IMR-90 (cell line): ENCODE data around the gene LTB4R. TPM values are rescaled to one million over a fixed set of nuclear protein-coding genes. Genes with fewer than 3 reads are reported as not detected.

Experiments
- ATAC-seq: fragments of 200-7000 bp; cut with Tn5 transposase; 2 replicates; pipeline ENCODE4 v1.9.1; 2020; ENCODE audit warnings: low read depth, mild to moderate bottlenecking, moderate library complexity
- BruUV-seq: library from RNA; stranded (reverse); fragments of 400-500 nt; replicated peaks from 2 replicates; lab custom pipeline; 2021; lab: Mats Ljungman, UMichigan
- CTCF ChIA-PET: fragments of 300-600 bp; formaldehyde crosslinking; extraction: SDS; loops from one replicate; lab custom pipeline; 2021; ENCODE audit warnings: antibody characterized with exemption; lab: Yijun Ruan, JAX
- POLR2A ChIA-PET: fragments of 300-600 bp; sonication (Branson Sonifier 250); formaldehyde crosslinking; loops from one replicate; lab custom pipeline; 2022; ENCODE audit warnings: antibody characterized with exemption; ENCODE audit not compliant: unreplicated experiment; lab: Charles Lee
- DNase-seq: peaks from one replicate; pipeline ENCODE4 v3.0.0; 2013
- H2AFZ ChIP-seq: replicated peaks from 2 replicates; pipeline ENCODE3; 2013; ENCODE audit warnings: low read length, mild to moderate bottlenecking; ENCODE audit not compliant: poor library complexity
- H2AK5ac ChIP-seq: 2 replicates; pipeline ENCODE4 v1.6.1; 2013; ENCODE audit warnings: low read depth, low read length, inconsistent platforms
- H2AK9ac ChIP-seq: replicated peaks from 2 replicates; pipeline ENCODE3; 2013; ENCODE audit warnings: mild to moderate bottlenecking, low read depth, low read length, moderate library complexity; ENCODE audit not compliant: poor library complexity
- H2BK120ac ChIP-seq: 2 replicates; pipeline ENCODE4 v1.6.1; 2013; ENCODE audit warnings: low read depth, low read length, inconsistent platforms
- H2BK15ac ChIP-seq: 3 replicates; pipeline ENCODE4 v1.6.1; 2013; ENCODE audit warnings: low read depth, low read length, inconsistent platforms
- H2BK20ac ChIP-seq: 2 replicates; pipeline ENCODE4 v1.6.1; 2013; ENCODE audit warnings: low read depth, mild to moderate bottlenecking, inconsistent platforms, low read length, moderate library complexity
- H2BK5ac ChIP-seq: 2 replicates; pipeline ENCODE4 v1.6.1; 2013; ENCODE audit warnings: mild to moderate bottlenecking, low read depth, low read length, inconsistent platforms; ENCODE audit not compliant: poor library complexity, severe bottlenecking
- H3K14ac ChIP-seq: replicated peaks from 2 replicates; pipeline ENCODE4 v1.6.1; 2013; ENCODE audit warnings: low read depth, low read length, inconsistent platforms
- H3K18ac ChIP-seq: 2 replicates; pipeline ENCODE4 v1.6.1; 2013; ENCODE audit warnings: low read depth, low read length, control low read depth
- H3K23ac ChIP-seq: 2 replicates; pipeline ENCODE4 v1.6.1; 2013; ENCODE audit warnings: low read depth, low read length, inconsistent platforms
- H3K27ac ChIP-seq: 2 replicates; pipeline ENCODE4 v1.5.1; 2013; ENCODE audit warnings: mild to moderate bottlenecking, control low read depth, low read length; ENCODE audit not compliant: insufficient read depth
- H3K27me3 ChIP-seq: 2 replicates; pipeline ENCODE4 v1.6.1; 2013; ENCODE audit warnings: low read length; ENCODE audit not compliant: control insufficient read depth, insufficient read depth
- H3K36me3 ChIP-seq: 2 replicates; pipeline ENCODE4 v1.6.1; 2013; ENCODE audit warnings: low read length, mixed read lengths; ENCODE audit not compliant: control insufficient read depth, insufficient read depth
- H3K4ac ChIP-seq: 2 replicates; pipeline ENCODE4 v1.6.1; 2013; ENCODE audit warnings: low read depth, low read length, inconsistent platforms
- H3K4me1 ChIP-seq: 2 replicates; pipeline ENCODE4 v1.6.1; 2013; ENCODE audit warnings: low read length, mixed read lengths; ENCODE audit not compliant: control insufficient read depth, insufficient read depth
- H3K4me2 ChIP-seq: 2 replicates; pipeline ENCODE4 v1.6.1; 2013; ENCODE audit warnings: low read depth, mild to moderate bottlenecking, control low read depth, low read length, moderate library complexity
- H3K4me3 ChIP-seq: 2 replicates; pipeline ENCODE4 v1.5.1; 2013; ENCODE audit warnings: low read depth, mild to moderate bottlenecking, control low read depth, low read length, moderate library complexity; ENCODE audit not compliant: insufficient read depth
- H3K56ac ChIP-seq: 2 replicates; pipeline ENCODE4 v1.6.1; 2013; ENCODE audit warnings: low read length, inconsistent platforms; ENCODE audit not compliant: insufficient read depth; ENCODE audit errors: extremely low read depth
- H3K79me1 ChIP-seq, 2 experiments: 2 replicates each; pipeline ENCODE4 v1.6.1; 2013; ENCODE audit warnings: low read length in 2 of 2, inconsistent platforms in 1 of 2, low read depth in 1 of 2
- H3K9ac ChIP-seq: 2 replicates; pipeline ENCODE4 v1.6.1; 2013; ENCODE audit warnings: low read depth, low read length, control low read depth
- H3K9me1 ChIP-seq: 2 replicates; pipeline ENCODE4 v1.6.1; 2013; ENCODE audit warnings: low read length, inconsistent platforms; ENCODE audit not compliant: insufficient read depth
- H3K9me3 ChIP-seq: 2 replicates; pipeline ENCODE4 v1.6.1; 2013; ENCODE audit warnings: low read length; ENCODE audit not compliant: control insufficient read depth, insufficient read depth
- H4K20me1 ChIP-seq: 2 replicates; pipeline ENCODE4 v1.6.1; 2013; ENCODE audit warnings: low read length, inconsistent platforms; ENCODE audit not compliant: insufficient read depth
- H4K5ac ChIP-seq: 2 replicates; pipeline ENCODE4 v1.6.1; 2013; ENCODE audit warnings: mild to moderate bottlenecking, low read depth, low read length, control low read depth
- H4K8ac ChIP-seq, 2 experiments: 2 replicates each; pipeline ENCODE4 v1.6.1; 2013; ENCODE audit warnings: low read depth in 2 of 2, low read length in 2 of 2, control low read depth in 1 of 2, inconsistent platforms in 1 of 2
- H4K91ac ChIP-seq: 2 replicates; pipeline ENCODE4 v1.6.1; 2013; ENCODE audit warnings: low read depth, low read length, inconsistent platforms; ENCODE audit not compliant: insufficient read depth
- BHLHE40 ChIP-seq: fragments of 150-350 bp; IDR thresholded peaks from 2 replicates; pipeline ENCODE4 v1.6.1; 2016; ENCODE audit warnings: mild to moderate bottlenecking, low read depth, low read length
- CEBPB ChIP-seq: IDR thresholded peaks from 2 replicates; pipeline ENCODE4 v1.6.1; 2012; ENCODE audit warnings: low read depth, low read length, improper control_type of control experiment
- CHD1 ChIP-seq: IDR thresholded peaks from 2 replicates; pipeline ENCODE4 v1.6.1; 2012; ENCODE audit warnings: low read depth, low read length, improper control_type of control experiment
- CTCF ChIP-seq: conservative IDR thresholded peaks from 2 replicates; pipeline ENCODE4 v1.5.1; 2012; ENCODE audit warnings: mild to moderate bottlenecking, low read depth, low read length, improper control_type of control experiment
- ELK1 ChIP-seq: fragments of 150-350 bp; IDR thresholded peaks from 2 replicates; pipeline ENCODE4 v1.6.1; 2016; ENCODE audit warnings: low read depth, mild to moderate bottlenecking, low read length, moderate library complexity, borderline replicate concordance
- MAZ ChIP-seq: IDR thresholded peaks from 2 replicates; pipeline ENCODE4 v1.6.1; 2012; ENCODE audit warnings: low read depth, mild to moderate bottlenecking, low read length, improper control_type of control experiment, moderate library complexity, borderline replicate concordance
- MXI1 ChIP-seq: IDR thresholded peaks from 2 replicates; pipeline ENCODE4 v1.6.1; 2012; ENCODE audit warnings: low read depth, mild to moderate bottlenecking, low read length, moderate library complexity, borderline replicate concordance
- NFE2L2 ChIP-seq: fragments of 150-350 bp; IDR thresholded peaks from 2 replicates; pipeline ENCODE4 v1.6.1; 2016; ENCODE audit warnings: low read depth, mild to moderate bottlenecking, low read length
- POLR2A ChIP-seq: IDR thresholded peaks from 2 replicates; pipeline ENCODE4 v1.6.1; 2012; ENCODE audit warnings: mild to moderate bottlenecking, low read depth, low read length
- RAD21 ChIP-seq: IDR thresholded peaks from 2 replicates; pipeline ENCODE4 v1.6.1; 2012; ENCODE audit warnings: low read length, improper control_type of control experiment
- RCOR1 ChIP-seq: IDR thresholded peaks from 2 replicates; pipeline ENCODE4 v1.6.1; 2012; ENCODE audit warnings: mild to moderate bottlenecking, low read length, improper control_type of control experiment; ENCODE audit not compliant: insufficient replicate concordance
- SMC3 ChIP-seq: fragments of 150-350 bp; IDR thresholded peaks from 2 replicates; pipeline ENCODE4 v1.6.1; 2016; ENCODE audit warnings: low read depth, mild to moderate bottlenecking, antibody characterized with exemption, low read length, moderate library complexity
- USF2 ChIP-seq: fragments of 150-350 bp; IDR thresholded peaks from 2 replicates; pipeline ENCODE4 v1.6.1; 2017; ENCODE audit warnings: mild to moderate bottlenecking, antibody characterized with exemption, low read length, low read depth
- WGBS, 2 experiments: methylation state at CpG; one replicate each; pipeline versions ENCODE4 v1.1.5 to v1.1.7; 2013; ENCODE audit warnings: missing lambda C conversion rate in 2 of 2; ENCODE audit not compliant: insufficient read length in 1 of 2; ENCODE audit errors: extremely low coverage in 2 of 2; 5-methylcytosine and 5-hydroxymethylcytosine counted together
- dilution Hi-C: fragments of 300-500 bp; cut with HindIII; formaldehyde crosslinking; loops from one replicate; pipeline ENCODE4 v1.14.3; 2018; ENCODE audit warnings: low sequenced_read_pairs; ENCODE audit not compliant: unreplicated experiment
- in situ Hi-C: fragments of 300-500 bp; cut with MboI; formaldehyde crosslinking; loops from 3 replicates; pipeline ENCODE4 v1.14.3; 2019; ENCODE audit warnings: low sequenced_read_pairs, inconsistent platforms, mixed read lengths
- intact Hi-C: fragments of 100-400 bp; cut with micrococcal nuclease; formaldehyde crosslinking; loops from 2 replicates; pipeline ENCODE4 v1.10.0; 2022
- polyA plus RNA-seq, 3 experiments: library from polyadenylated mRNA; depleted of rRNA; stranded (reverse); fragments of >200 nt; gene quantifications; 2 replicates each; pipeline ENCODE4 v1.2.3, GENCODE V29; 2012; ENCODE audit warnings: low replicate concordance in 1 of 3
- total RNA-seq: library from RNA; depleted of rRNA; stranded (reverse); fragments of >200 nt; gene quantifications from 2 replicates; pipeline ENCODE4 v1.2.3, GENCODE V29; 2012

The LTB4R gene
- total and polyA plus RNA-seq, 2 of the 4 experiments (the other 2 are of a cell fraction), result 0.18 to 2.3 TPM

GRCh38 chr14:24300326-24300980 is 10.8 kb upstream of the LTB4R start:
- no TSS peak for BruUV-seq
- DNase-seq, result no peak

More at GRCh38 chr14:24300326-24300980, 10.8 kb upstream of the LTB4R start:
- Histone ChIP-seq H3K14ac (peak overlapping the region; percentile 66), H3K36me3 (peaks cover 38% of the 10 kb centered on the region), H3K79me1 (peaks cover 24 to 56% of the 10 kb centered on the region in 2 experiments), H3K9ac (peak overlapping the region; percentile 86), H2BK20ac (no peak overlapping the region), H3K9me3 (no peaks in the 10 kb centered on the region), H3K4me2 (peak overlapping the region; percentile 94), H2AK9ac (peak overlapping the region; percentile 90), H2AFZ (peak overlapping the region; percentile 98), H4K5ac (no peak overlapping the region), H4K20me1 (no peaks in the 10 kb centered on the region), H4K8ac (peak overlapping the region; percentile 73 to 91; a peak in 3 of 4 replicates), H3K27me3 (no peaks in the 10 kb centered on the region), H3K56ac (peak overlapping the region; percentile 63), H3K18ac (no peak overlapping the region), H3K4me3 (peak overlapping the region; percentile 63), H2BK120ac (no peak overlapping the region), H2BK5ac (no peak overlapping the region), H2AK5ac (peak overlapping the region; percentile 20; the same call in 1 of the 2 replicates), H3K27ac (peak overlapping the region; percentile 36), H3K4me1 (peaks cover 9% of the 10 kb centered on the region), H2BK15ac (no peak overlapping the region), H3K9me1 (no peaks in the 10 kb centered on the region), H3K4ac (0 out of 2 replicates have a peak overlapping the region, but pooled peaks have one; percentile 40), H4K91ac (no peak overlapping the region), H3K23ac (peak overlapping the region; percentile 89; the same call in 1 of the 2 replicates)
- TF ChIP-seq USF2 (no peak), CTCF (no peak), RCOR1 (no peak), CHD1 (no peak), MAZ (no peak), RAD21 (no peak), SMC3 (no peak), POLR2A (no peak), BHLHE40 (no peak), MXI1 (no peak), ELK1 (no peak), NFE2L2 (no peak), CEBPB (no peak)
- dilution Hi-C loops, result no loop called here
- ChIA-PET CTCF (interaction anchor here (0.9 to 2.0 kb wide), 3 partner anchors 8 to 131 kb away, joined by 3 to 7 read pairs (median 6); partner anchors contain the start of gene CIDEB), POLR2A (no interaction called here)
- in situ Hi-C loops, result no loop called here
- 75% methylated on average over 4 of the region's 16 CpGs; no CpG with 5 or more reads in 1 of the 2 experiments for WGBS, 2 experiments
- intact Hi-C loops, result no loop called here
- ATAC-seq, result no peak
